Measurements from ENCODE around the gene ZNF507.

Gene ZNF507

GRCh38 chr19:32339988-32340874, 5.2 kb upstream of the ZNF507 start:
- peak in 1 of 2 donors; percentile 24 for DNase-seq (ENCODE audit: low read depth in 2 of 2)

GRCh38 chr19:32342695-32343094, 2.7 kb upstream of the ZNF507 start:
- DNase-seq (ENCODE audit: low read depth in 2 of 2) = no peak

- no peak for DNase-seq (ENCODE audit: low read depth in 2 of 2)
These were observed 1.7 kb upstream of the ZNF507 start for GRCh38 chr19:32343550-32344262.

GRCh38 chr19:32346901-32347300, 1.5 kb downstream of the ZNF507 start:
- DNase-seq (ENCODE audit: low read depth in 2 of 2) = no peak

GRCh38 chr19:32347573-32347972, 2.2 kb downstream of the ZNF507 start:
- DNase-seq (ENCODE audit: low read depth in 2 of 2) = no peak

- DNase-seq (ENCODE audit: low read depth in 2 of 2) = no peak
These were observed 3.6 kb downstream of the ZNF507 start for GRCh38 chr19:32349051-32349450.

GRCh38 chr19:32349724-32350470, 4.5 kb downstream of the ZNF507 start:
- DNase-seq (ENCODE audit: low read depth in 2 of 2) = no peak

GRCh38 chr19:32350471-32350865, 5.1 kb downstream of the ZNF507 start:
- no peak for DNase-seq (ENCODE audit: low read depth in 2 of 2)

GRCh38 chr19:32350987-32351348, 5.6 kb downstream of the ZNF507 start:
- DNase-seq (ENCODE audit: low read depth in 2 of 2) = no peak

- no peak for DNase-seq (ENCODE audit: low read depth in 2 of 2)
These were observed 6.8 kb downstream of the ZNF507 start for GRCh38 chr19:32352241-32352630.

- DNase-seq (ENCODE audit: low read depth in 2 of 2) = no peak
These were observed 8.9 kb downstream of the ZNF507 start for GRCh38 chr19:32354345-32354744.

GRCh38 chr19:32355309-32355708, 9.9 kb downstream of the ZNF507 start:
- no peak for DNase-seq (ENCODE audit: low read depth in 2 of 2)

- DNase-seq (ENCODE audit: low read depth in 2 of 2) = no peak
These were observed 12.3 kb downstream of the ZNF507 start for GRCh38 chr19:32357720-32358119.

- no peak for DNase-seq (ENCODE audit: low read depth in 2 of 2)
These were observed 12.9 kb downstream of the ZNF507 start for GRCh38 chr19:32358321-32358720.

GRCh38 chr19:32359581-32359980, 14.2 kb downstream of the ZNF507 start:
- no peak for DNase-seq (ENCODE audit: low read depth in 2 of 2)

GRCh38 chr19:32361574-32362317, 16.3 kb downstream of the ZNF507 start:
- no peak for DNase-seq (ENCODE audit: low read depth in 2 of 2)

GRCh38 chr19:32362318-32362691, 16.9 kb downstream of the ZNF507 start:
- DNase-seq (ENCODE audit: low read depth in 2 of 2) = no peak

GRCh38 chr19:32363175-32363574, 17.8 kb downstream of the ZNF507 start:
- DNase-seq (ENCODE audit: low read depth in 2 of 2) = no peak

- no peak for DNase-seq (ENCODE audit: low read depth in 2 of 2)
These were observed 18.2 kb downstream of the ZNF507 start for GRCh38 chr19:32363632-32364031.

- DNase-seq (ENCODE audit: low read depth in 2 of 2) = no peak
These were observed 18.6 kb downstream of the ZNF507 start for GRCh38 chr19:32364040-32364439.

GRCh38 chr19:32367063-32367462, 21.7 kb downstream of the ZNF507 start:
- no peak for DNase-seq (ENCODE audit: low read depth in 2 of 2)
